ENCODE measurements around the gene BAHCC1. TPM values are rescaled to one million over a fixed set of nuclear protein-coding genes. Genes with fewer than 3 reads are reported as not detected.

The BAHCC1 gene
- total and polyA plus RNA-seq, 9 of the 15 experiments (the other 6 are each of a cell fraction or from before 2014, with no cell fraction given), result 0.14 to 26.9 (median 5.0) TPM

DNA sequence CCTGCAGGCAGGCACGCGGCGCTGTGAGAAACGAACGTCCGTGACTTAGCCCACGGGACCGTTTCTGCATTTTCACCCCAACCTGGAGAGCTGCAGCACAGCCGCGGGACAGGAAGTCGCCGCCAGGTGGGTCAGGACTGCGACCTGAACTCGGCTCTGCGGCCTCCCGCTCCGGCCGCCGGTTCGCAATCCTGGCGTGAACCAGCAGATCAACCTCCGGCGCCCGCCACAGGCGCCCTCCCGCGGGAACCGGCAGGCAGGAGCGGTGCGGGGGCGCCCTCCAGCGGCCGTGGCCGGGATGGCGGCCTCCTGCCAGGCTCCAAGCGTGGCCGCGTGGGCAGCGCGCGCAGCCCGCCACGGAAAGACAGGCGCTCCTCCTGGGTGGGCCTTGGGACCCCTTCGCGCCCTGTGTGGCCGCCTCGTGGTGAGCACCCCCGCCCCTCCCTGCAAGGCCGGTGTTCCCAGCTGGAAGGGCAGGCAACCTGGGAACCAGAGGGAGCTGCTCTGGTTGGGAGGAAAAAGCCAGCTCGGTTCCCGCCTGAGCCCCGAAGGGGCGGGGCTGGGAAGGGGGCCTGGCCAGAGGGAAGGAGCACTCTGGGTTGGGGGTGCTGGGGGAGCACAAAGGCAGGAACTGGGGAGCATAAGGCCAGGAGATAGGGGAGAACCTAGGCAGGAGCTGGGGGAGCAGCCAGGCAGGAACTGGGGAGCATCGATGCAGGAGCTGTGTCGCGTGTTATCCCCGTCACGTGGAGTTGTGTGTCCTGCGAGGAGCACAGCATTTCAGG lies 89.1 kb downstream of the BAHCC1 start (continued):
- peak in 1 of 2 experiments; percentile 22; a peak in 1 of 4 replicates for TF ChIP-seq TBL1XR1 (IDR thresholded peaks at IDR 0.05; ENCODE audit: low read length in 2 of 2)
- no peak for TF ChIP-seq HLTF (IDR thresholded peaks at IDR 0.05)
- peak; percentile 90; the same call in 1 of the 2 replicates for TF ChIP-seq FOXP1 (CRISPR knock-in tag; IDR thresholded peaks at IDR 0.05)
- TF ChIP-seq ZNF121 (CRISPR knock-in tag; conservative IDR thresholded peaks at IDR 0.05), result no peak
- TF ChIP-seq MIER1 (IDR thresholded peaks at IDR 0.05; ENCODE audit: low read depth), result no peak
- TF ChIP-seq GTF2F1 (IDR thresholded peaks at IDR 0.05; ENCODE audit: low read depth, low read length), result peak; percentile 71; the same call in 1 of the 2 replicates
- TF ChIP-seq, protein P1, sequence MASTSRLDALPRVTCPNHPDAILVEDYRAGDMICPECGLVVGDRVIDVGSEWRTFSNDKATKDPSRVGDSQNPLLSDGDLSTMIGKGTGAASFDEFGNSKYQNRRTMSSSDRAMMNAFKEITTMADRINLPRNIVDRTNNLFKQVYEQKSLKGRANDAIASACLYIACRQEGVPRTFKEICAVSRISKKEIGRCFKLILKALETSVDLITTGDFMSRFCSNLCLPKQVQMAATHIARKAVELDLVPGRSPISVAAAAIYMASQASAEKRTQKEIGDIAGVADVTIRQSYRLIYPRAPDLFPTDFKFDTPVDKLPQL (IDR thresholded peaks at IDR 0.05; ENCODE audit: extremely low read depth, insufficient read length), result no peak
- no peak for TF ChIP-seq SOX6 (IDR thresholded peaks at IDR 0.05)
- TF ChIP-seq, protein P2, sequence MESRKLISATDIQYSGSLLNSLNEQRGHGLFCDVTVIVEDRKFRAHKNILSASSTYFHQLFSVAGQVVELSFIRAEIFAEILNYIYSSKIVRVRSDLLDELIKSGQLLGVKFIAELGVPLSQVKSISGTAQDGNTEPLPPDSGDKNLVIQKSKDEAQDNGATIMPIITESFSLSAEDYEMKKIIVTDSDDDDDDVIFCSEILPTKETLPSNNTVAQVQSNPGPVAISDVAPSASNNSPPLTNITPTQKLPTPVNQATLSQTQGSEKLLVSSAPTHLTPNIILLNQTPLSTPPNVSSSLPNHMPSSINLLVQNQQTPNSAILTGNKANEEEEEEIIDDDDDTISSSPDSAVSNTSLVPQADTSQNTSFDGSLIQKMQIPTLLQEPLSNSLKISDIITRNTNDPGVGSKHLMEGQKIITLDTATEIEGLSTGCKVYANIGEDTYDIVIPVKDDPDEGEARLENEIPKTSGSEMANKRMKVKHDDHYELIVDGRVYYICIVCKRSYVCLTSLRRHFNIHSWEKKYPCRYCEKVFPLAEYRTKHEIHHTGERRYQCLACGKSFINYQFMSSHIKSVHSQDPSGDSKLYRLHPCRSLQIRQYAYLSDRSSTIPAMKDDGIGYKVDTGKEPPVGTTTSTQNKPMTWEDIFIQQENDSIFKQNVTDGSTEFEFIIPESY (CRISPR knock-in tag; IDR thresholded peaks at IDR 0.05), result no peak; the same call in none of the 2 replicates
- TF ChIP-seq U2AF1 (optimal IDR thresholded peaks at IDR 0.05; ENCODE audit: low read depth, low read length), result peak; percentile 85
- no peak for TF ChIP-seq ZZZ3 (IDR thresholded peaks at IDR 0.05)
- peak; percentile 99 for TF ChIP-seq GATAD2B (IDR thresholded peaks at IDR 0.05; ENCODE audit: borderline replicate concordance)
- TF ChIP-seq SMC3 (conservative IDR thresholded peaks at IDR 0.05; ENCODE audit: insufficient read depth, low read depth, low read length), result peak; percentile 96
- no peak for TF ChIP-seq CSDE1 (IDR thresholded peaks at IDR 0.05)
- no peak for TF ChIP-seq GATA2 (CRISPR knock-in tag; IDR thresholded peaks at IDR 0.05)
- no peak for TF ChIP-seq RHOXF2B (CRISPR knock-in tag; conservative IDR thresholded peaks at IDR 0.05)
- no peak for TF ChIP-seq RUNX1 (IDR thresholded peaks at IDR 0.05; ENCODE audit: low read depth)
- TF ChIP-seq SRSF9 (IDR thresholded peaks at IDR 0.05; ENCODE audit: borderline replicate concordance, low read depth, low read length), result no peak
- TF ChIP-seq RBM14 (IDR thresholded peaks at IDR 0.05; ENCODE audit: borderline replicate concordance, insufficient read depth, low read depth, low read length), result no peak
- TF ChIP-seq KDM1A (IDR thresholded peaks at IDR 0.05), result no peak
- TF ChIP-seq MXI1 (IDR thresholded peaks at IDR 0.05; ENCODE audit: low read depth, low read length), result no peak
- peak; percentile 26; the same call in 1 of the 2 replicates for TF ChIP-seq ETV1 (tag; conservative IDR thresholded peaks at IDR 0.05; ENCODE audit: low read depth)
